ENCODE data around the gene CNOT6.

CNOT6 gene

GRCh38 chr5:180609386-180609785 lies 115.2 kb downstream of the CNOT6 start:
- no peaks in the 10 kb centered on the region for H3K27me3 Mint-ChIP-seq

GRCh38 chr5:180609817-180610550 lies 115.8 kb downstream of the CNOT6 start:
- H3K4me3 Mint-ChIP-seq = no peak overlapping the region
- H3K9me3 Mint-ChIP-seq = no peaks in the 10 kb centered on the region
- no peaks in the 10 kb centered on the region for H3K4me1 Mint-ChIP-seq (ENCODE audit: low read depth)
- intact Hi-C loops (cut with micrococcal nuclease) = no loop called here
- H3K36me3 Mint-ChIP-seq (ENCODE audit: low read depth) = no peaks in the 10 kb centered on the region
- H3K27me3 Mint-ChIP-seq = no peaks in the 10 kb centered on the region
- H3K27ac Mint-ChIP-seq = no peak overlapping the region

More at GRCh38 chr5:180609386-180609785, 115.2 kb downstream of the CNOT6 start:
- no peak overlapping the region for H3K27ac Mint-ChIP-seq
- H3K36me3 Mint-ChIP-seq (ENCODE audit: low read depth) = no peaks in the 10 kb centered on the region
- H3K4me3 Mint-ChIP-seq = no peak overlapping the region
- H3K9me3 Mint-ChIP-seq = no peaks in the 10 kb centered on the region
- intact Hi-C loops (cut with micrococcal nuclease) = no loop called here
- H3K4me1 Mint-ChIP-seq (ENCODE audit: low read depth) = no peaks in the 10 kb centered on the region

- H3K27ac Mint-ChIP-seq = no peak overlapping the region
- intact Hi-C loops (cut with micrococcal nuclease) = no loop called here
- H3K9me3 Mint-ChIP-seq = no peaks in the 10 kb centered on the region
- no peaks in the 10 kb centered on the region for H3K4me1 Mint-ChIP-seq (ENCODE audit: low read depth)
- H3K4me3 Mint-ChIP-seq = no peak overlapping the region
- no peaks in the 10 kb centered on the region for H3K36me3 Mint-ChIP-seq (ENCODE audit: low read depth)
- H3K27me3 Mint-ChIP-seq = no peaks in the 10 kb centered on the region
Observed at GRCh38 chr5:180611140-180611850, 117.1 kb downstream of the CNOT6 start.

GRCh38 chr5:180612683-180613082 lies 118.5 kb downstream of the CNOT6 start:
- intact Hi-C loops (cut with micrococcal nuclease) = no loop called here
- H3K27ac Mint-ChIP-seq = no peak overlapping the region
- H3K27me3 Mint-ChIP-seq = no peaks in the 10 kb centered on the region

GRCh38 chr5:180613188-180613813 lies 119.1 kb downstream of the CNOT6 start:
- Mint-ChIP-seq H3K9me3 (no peaks in the 10 kb centered on the region), H3K36me3 (ENCODE audit: low read depth) (no peaks in the 10 kb centered on the region), H3K4me1 (ENCODE audit: low read depth) (no peaks in the 10 kb centered on the region), H3K27ac (no peak overlapping the region), H3K4me3 (no peak overlapping the region), H3K27me3 (peaks cover 2% of the 10 kb centered on the region)
- intact Hi-C loops (cut with micrococcal nuclease) = no loop called here

More at GRCh38 chr5:180612683-180613082, 118.5 kb downstream of the CNOT6 start:
- H3K4me3 Mint-ChIP-seq = no peak overlapping the region
- no peaks in the 10 kb centered on the region for H3K4me1 Mint-ChIP-seq (ENCODE audit: low read depth)
- no peaks in the 10 kb centered on the region for H3K36me3 Mint-ChIP-seq (ENCODE audit: low read depth)
- H3K9me3 Mint-ChIP-seq = no peaks in the 10 kb centered on the region

GRCh38 chr5:180613814-180614188 lies 119.6 kb downstream of the CNOT6 start:
- intact Hi-C loops (cut with micrococcal nuclease) = no loop called here

GRCh38 chr5:180618487-180618828 lies 124.3 kb downstream of the CNOT6 start:
- Mint-ChIP-seq H3K4me1 (ENCODE audit: low read depth) (no peaks in the 10 kb centered on the region), H3K36me3 (ENCODE audit: low read depth) (no peaks in the 10 kb centered on the region), H3K9me3 (no peaks in the 10 kb centered on the region), H3K27ac (no peak overlapping the region), H3K4me3 (no peak overlapping the region), H3K27me3 (peaks cover 12% of the 10 kb centered on the region)
- intact Hi-C loops (cut with micrococcal nuclease) = no loop called here

More at GRCh38 chr5:180613814-180614188, 119.6 kb downstream of the CNOT6 start:
- Mint-ChIP-seq H3K4me3 (no peak overlapping the region), H3K27ac (no peak overlapping the region), H3K4me1 (ENCODE audit: low read depth) (no peaks in the 10 kb centered on the region), H3K27me3 (peaks cover 6% of the 10 kb centered on the region), H3K36me3 (ENCODE audit: low read depth) (no peaks in the 10 kb centered on the region), H3K9me3 (no peaks in the 10 kb centered on the region)

- intact Hi-C loops (cut with micrococcal nuclease) = no loop called here
- Mint-ChIP-seq H3K27ac (no peak overlapping the region), H3K9me3 (no peaks in the 10 kb centered on the region), H3K4me3 (no peak overlapping the region), H3K36me3 (ENCODE audit: low read depth) (no peaks in the 10 kb centered on the region), H3K27me3 (peaks cover 12% of the 10 kb centered on the region), H3K4me1 (ENCODE audit: low read depth) (no peaks in the 10 kb centered on the region)
Observed at GRCh38 chr5:180618829-180619562, 124.8 kb downstream of the CNOT6 start.

GRCh38 chr5:180619563-180619915 lies 125.4 kb downstream of the CNOT6 start:
- peaks cover 12% of the 10 kb centered on the region for H3K27me3 Mint-ChIP-seq
- H3K27ac Mint-ChIP-seq = no peak overlapping the region
- intact Hi-C loops (cut with micrococcal nuclease) = no loop called here
- H3K36me3 Mint-ChIP-seq (ENCODE audit: low read depth) = no peaks in the 10 kb centered on the region
- no peaks in the 10 kb centered on the region for H3K9me3 Mint-ChIP-seq
- H3K4me3 Mint-ChIP-seq = no peak overlapping the region
- H3K4me1 Mint-ChIP-seq (ENCODE audit: low read depth) = no peaks in the 10 kb centered on the region

GRCh38 chr5:180620014-180620413 lies 125.8 kb downstream of the CNOT6 start:
- H3K27ac Mint-ChIP-seq = no peak overlapping the region
- H3K36me3 Mint-ChIP-seq (ENCODE audit: low read depth) = no peaks in the 10 kb centered on the region
- no peak overlapping the region for H3K4me3 Mint-ChIP-seq
- intact Hi-C loops (cut with micrococcal nuclease) = no loop called here
- no peaks in the 10 kb centered on the region for H3K4me1 Mint-ChIP-seq (ENCODE audit: low read depth)
- H3K9me3 Mint-ChIP-seq = no peaks in the 10 kb centered on the region
- peaks cover 12% of the 10 kb centered on the region for H3K27me3 Mint-ChIP-seq

GRCh38 chr5:180621311-180621710 lies 127.1 kb downstream of the CNOT6 start:
- H3K9me3 Mint-ChIP-seq = no peaks in the 10 kb centered on the region
- no peak overlapping the region for H3K4me3 Mint-ChIP-seq
- no peaks in the 10 kb centered on the region for H3K36me3 Mint-ChIP-seq (ENCODE audit: low read depth)
- intact Hi-C loops (cut with micrococcal nuclease) = no loop called here
- no peaks in the 10 kb centered on the region for H3K4me1 Mint-ChIP-seq (ENCODE audit: low read depth)
- no peak overlapping the region for H3K27ac Mint-ChIP-seq
- peaks cover 14% of the 10 kb centered on the region for H3K27me3 Mint-ChIP-seq

GRCh38 chr5:180622910-180623309 lies 128.7 kb downstream of the CNOT6 start:
- H3K27ac Mint-ChIP-seq = no peak overlapping the region
- H3K36me3 Mint-ChIP-seq (ENCODE audit: low read depth) = no peaks in the 10 kb centered on the region
- H3K9me3 Mint-ChIP-seq = no peaks in the 10 kb centered on the region
- peaks cover 14% of the 10 kb centered on the region for H3K27me3 Mint-ChIP-seq
- no peaks in the 10 kb centered on the region for H3K4me1 Mint-ChIP-seq (ENCODE audit: low read depth)
- intact Hi-C loops (cut with micrococcal nuclease) = no loop called here
- no peak overlapping the region for H3K4me3 Mint-ChIP-seq

- Mint-ChIP-seq H3K27ac (no peak overlapping the region), H3K36me3 (ENCODE audit: low read depth) (no peaks in the 10 kb centered on the region), H3K4me3 (no peak overlapping the region)
Observed at GRCh38 chr5:180623411-180623834, 129.2 kb downstream of the CNOT6 start.

GRCh38 chr5:180623844-180624243 lies 129.7 kb downstream of the CNOT6 start:
- no peaks in the 10 kb centered on the region for H3K4me1 Mint-ChIP-seq (ENCODE audit: low read depth)
- H3K4me3 Mint-ChIP-seq = no peak overlapping the region
- no peaks in the 10 kb centered on the region for H3K9me3 Mint-ChIP-seq
- no peaks in the 10 kb centered on the region for H3K36me3 Mint-ChIP-seq (ENCODE audit: low read depth)
- peaks cover 9% of the 10 kb centered on the region for H3K27me3 Mint-ChIP-seq
- H3K27ac Mint-ChIP-seq = no peak overlapping the region
- intact Hi-C loops (cut with micrococcal nuclease) = no loop called here

More at GRCh38 chr5:180623411-180623834, 129.2 kb downstream of the CNOT6 start:
- peaks cover 11% of the 10 kb centered on the region for H3K27me3 Mint-ChIP-seq
- no peaks in the 10 kb centered on the region for H3K4me1 Mint-ChIP-seq (ENCODE audit: low read depth)
- intact Hi-C loops (cut with micrococcal nuclease) = no loop called here
- H3K9me3 Mint-ChIP-seq = no peaks in the 10 kb centered on the region
